Smooth muscle cell (in vitro differentiated cells): ENCODE measurements around the gene ATRNL1. TPM values are rescaled to one million over a fixed set of nuclear protein-coding genes. Genes with fewer than 3 reads are reported as not detected.

Experiments
- DNase-seq: peaks from one replicate; lab custom pipeline; 2025; ENCODE audit not compliant: unreplicated experiment; lab: John Stamatoyannopoulos, UW
- H2AFZ ChIP-seq: fragments of 200-600 bp; sonication (generic); 2 replicates; pipeline ENCODE4 v1.6.0; 2016; ENCODE audit warnings: antibody characterized with exemption, low read depth, mild to moderate bottlenecking
- H3F3A ChIP-seq: fragments of 200-600 bp; sonication (generic); 2 replicates; pipeline ENCODE4 v1.6.0; 2017; ENCODE audit warnings: antibody characterized with exemption, low read depth
- H3K27ac ChIP-seq: fragments of 200-600 bp; sonication (generic); 2 replicates; pipeline ENCODE4 v1.5.1; 2016; ENCODE audit warnings: low read depth, mild to moderate bottlenecking
- H3K27me3 ChIP-seq: fragments of 200-600 bp; sonication (generic); 2 replicates; pipeline ENCODE4 v1.6.1; 2016; ENCODE audit warnings: low read depth, mild to moderate bottlenecking
- H3K36me3 ChIP-seq: fragments of 200-600 bp; sonication (generic); 2 replicates; pipeline ENCODE4 v1.5.1; 2016; ENCODE audit warnings: low read depth
- H3K4me1 ChIP-seq: fragments of 200-600 bp; sonication (generic); 2 replicates; pipeline ENCODE4 v1.5.1; 2016; ENCODE audit warnings: low read depth
- H3K4me2 ChIP-seq: fragments of 200-600 bp; sonication (generic); 2 replicates; pipeline ENCODE4 v1.6.0; 2016; ENCODE audit warnings: mild to moderate bottlenecking
- H3K4me3 ChIP-seq: fragments of 200-600 bp; sonication (generic); 2 replicates; pipeline ENCODE4 v1.5.1; 2016; ENCODE audit warnings: mild to moderate bottlenecking
- H3K79me2 ChIP-seq: fragments of 200-600 bp; sonication (generic); 2 replicates; pipeline ENCODE4 v1.6.0; 2016; ENCODE audit warnings: low read depth, mild to moderate bottlenecking
- H3K9ac ChIP-seq: fragments of 200-600 bp; sonication (generic); 2 replicates; pipeline ENCODE4 v1.6.0; 2016; ENCODE audit warnings: low read depth
- H3K9me3 ChIP-seq: fragments of 200-600 bp; sonication (generic); replicated peaks from 2 replicates; pipeline ENCODE4 v1.5.1; 2016; ENCODE audit warnings: low read depth
- H4K20me1 ChIP-seq: fragments of 200-600 bp; sonication (generic); 2 replicates; pipeline ENCODE4 v1.6.0; 2016; ENCODE audit warnings: low read depth
- WGBS: methylation state at CpG from one replicate; pipeline ENCODE4 v1.1.7; 2016; ENCODE audit warnings: low lambda C conversion rate; 5-methylcytosine and 5-hydroxymethylcytosine counted together
- polyA plus RNA-seq: library from polyadenylated mRNA; unstranded; fragments of >200 nt; fragmentation: Nextera tagmentation; extraction: Ambion mirVana; gene quantifications from 2 replicates; pipeline ENCODE4 v1.2.1, GENCODE V29; 2016
- total RNA-seq: library from RNA; depleted of rRNA; stranded (reverse); fragments of >200 nt; gene quantifications from 2 replicates; pipeline ENCODE4 v1.2.3, GENCODE V29; 2014
- TF ChIP-seq, protein P1 (sequence below): fragments of 200-600 bp; sonication (generic); IDR thresholded peaks from 2 replicates; pipeline ENCODE4 v1.5.1; 2017; ENCODE audit warnings: borderline replicate concordance, mild to moderate bottlenecking, antibody characterized with exemption; ENCODE audit not compliant: insufficient read depth, poor library complexity, severe bottlenecking

ATRNL1 gene
- total and polyA plus RNA-seq, 2 experiments from 2014 or later, result 2.7 to 14.9 TPM

GRCh38 chr10:115163129-115163528, 70.0 kb downstream of the ATRNL1 start:
- Histone ChIP-seq H4K20me1 (no peaks in the 10 kb centered on the region), H3K79me2 (no peaks in the 10 kb centered on the region), H2AFZ (no peak overlapping the region), H3K4me1 (no peaks in the 10 kb centered on the region), H3K4me2 (no peak overlapping the region), H3K4me3 (no peak overlapping the region), H3K27ac (no peak overlapping the region), H3F3A (no peaks in the 10 kb centered on the region), H3K9ac (no peak overlapping the region), H3K27me3 (no peaks in the 10 kb centered on the region), H3K9me3 (no peaks in the 10 kb centered on the region), H3K36me3 (no peaks in the 10 kb centered on the region)
- TF ChIP-seq, protein P1, sequence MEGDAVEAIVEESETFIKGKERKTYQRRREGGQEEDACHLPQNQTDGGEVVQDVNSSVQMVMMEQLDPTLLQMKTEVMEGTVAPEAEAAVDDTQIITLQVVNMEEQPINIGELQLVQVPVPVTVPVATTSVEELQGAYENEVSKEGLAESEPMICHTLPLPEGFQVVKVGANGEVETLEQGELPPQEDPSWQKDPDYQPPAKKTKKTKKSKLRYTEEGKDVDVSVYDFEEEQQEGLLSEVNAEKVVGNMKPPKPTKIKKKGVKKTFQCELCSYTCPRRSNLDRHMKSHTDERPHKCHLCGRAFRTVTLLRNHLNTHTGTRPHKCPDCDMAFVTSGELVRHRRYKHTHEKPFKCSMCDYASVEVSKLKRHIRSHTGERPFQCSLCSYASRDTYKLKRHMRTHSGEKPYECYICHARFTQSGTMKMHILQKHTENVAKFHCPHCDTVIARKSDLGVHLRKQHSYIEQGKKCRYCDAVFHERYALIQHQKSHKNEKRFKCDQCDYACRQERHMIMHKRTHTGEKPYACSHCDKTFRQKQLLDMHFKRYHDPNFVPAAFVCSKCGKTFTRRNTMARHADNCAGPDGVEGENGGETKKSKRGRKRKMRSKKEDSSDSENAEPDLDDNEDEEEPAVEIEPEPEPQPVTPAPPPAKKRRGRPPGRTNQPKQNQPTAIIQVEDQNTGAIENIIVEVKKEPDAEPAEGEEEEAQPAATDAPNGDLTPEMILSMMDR, result no peak
- WGBS, result 93% methylated on average over 5 of the region's 5 CpGs
- DNase-seq, result no peak

- no peaks in the 10 kb centered on the region for H3F3A ChIP-seq
- WGBS, result 93% methylated on average over 2 of the region's 2 CpGs
- H3K9me3 ChIP-seq, result no peaks in the 10 kb centered on the region
- H3K4me3 ChIP-seq, result no peak overlapping the region
- H3K4me1 ChIP-seq, result no peaks in the 10 kb centered on the region
- H3K27ac ChIP-seq, result no peak overlapping the region
- no peak overlapping the region for H3K4me2 ChIP-seq
- H2AFZ ChIP-seq, result no peak overlapping the region
- H3K36me3 ChIP-seq, result no peaks in the 10 kb centered on the region
- H3K79me2 ChIP-seq, result no peaks in the 10 kb centered on the region
- no peak for DNase-seq
- H3K27me3 ChIP-seq, result no peaks in the 10 kb centered on the region
- TF ChIP-seq, protein P1, result no peak
- H3K9ac ChIP-seq, result no peak overlapping the region
- no peaks in the 10 kb centered on the region for H4K20me1 ChIP-seq
Measured at GRCh38 chr10:115164220-115164619, 71.1 kb downstream of the ATRNL1 start.

- no peak overlapping the region for H3K4me2 ChIP-seq
- no peaks in the 10 kb centered on the region for H3F3A ChIP-seq
- H3K4me3 ChIP-seq, result no peak overlapping the region
- H3K9me3 ChIP-seq, result no peaks in the 10 kb centered on the region
- no peaks in the 10 kb centered on the region for H4K20me1 ChIP-seq
- TF ChIP-seq, protein P1, result no peak
- no peaks in the 10 kb centered on the region for H3K79me2 ChIP-seq
- WGBS, result 90% methylated on average over 2 of the region's 2 CpGs
- no peaks in the 10 kb centered on the region for H3K27me3 ChIP-seq
- no peak for DNase-seq
- H3K9ac ChIP-seq, result no peak overlapping the region
- H3K4me1 ChIP-seq, result no peaks in the 10 kb centered on the region
- no peaks in the 10 kb centered on the region for H3K36me3 ChIP-seq
- H3K27ac ChIP-seq, result no peak overlapping the region
- no peak overlapping the region for H2AFZ ChIP-seq
Measured at GRCh38 chr10:115167751-115168150, 74.6 kb downstream of the ATRNL1 start.

- TF ChIP-seq, protein P1, result peak; percentile 49
- no peaks in the 10 kb centered on the region for H3K36me3 ChIP-seq
- no peak for DNase-seq
- H3K4me1 ChIP-seq, result no peaks in the 10 kb centered on the region
- no peak overlapping the region for H3K27ac ChIP-seq
- H3K79me2 ChIP-seq, result no peaks in the 10 kb centered on the region
- H2AFZ ChIP-seq, result no peak overlapping the region
- H4K20me1 ChIP-seq, result no peaks in the 10 kb centered on the region
- no peaks in the 10 kb centered on the region for H3F3A ChIP-seq
- no peak overlapping the region for H3K4me2 ChIP-seq
- no peak overlapping the region for H3K4me3 ChIP-seq
- no peak overlapping the region for H3K9ac ChIP-seq
- no peaks in the 10 kb centered on the region for H3K9me3 ChIP-seq
- WGBS, result 12% methylated on average over 1 of the region's 1 CpG
- no peaks in the 10 kb centered on the region for H3K27me3 ChIP-seq
Measured at GRCh38 chr10:115171392-115171960, 78.3 kb downstream of the ATRNL1 start.
